ENCODE results near the gene RAB24. TPM values are rescaled to one million over a fixed set of nuclear protein-coding genes. Genes with fewer than 3 reads are reported as not detected.

The RAB24 gene
- total and polyA plus RNA-seq, 8 donors: 1.8 to 87.2 (median 22.2) TPM

DNA sequence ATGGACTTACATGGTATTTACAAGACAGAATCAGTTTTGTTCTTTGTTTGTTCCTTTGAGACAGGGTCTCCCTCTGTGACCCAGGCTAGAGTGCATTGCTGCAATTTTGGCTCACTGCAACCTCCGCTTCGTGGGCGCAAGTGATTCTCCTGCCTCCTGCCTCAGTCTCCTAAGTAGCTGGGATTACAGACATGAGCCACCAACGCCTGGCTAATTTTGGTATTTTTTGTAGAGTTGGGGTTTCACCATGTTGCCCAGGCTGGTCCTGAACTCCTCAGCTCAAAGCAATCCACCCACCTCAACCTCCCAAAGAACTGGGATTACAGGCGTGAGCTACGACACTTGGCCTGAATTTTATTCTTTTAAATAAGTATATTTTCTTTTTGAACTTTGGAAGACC is 27.6 kb downstream of the RAB24 start:
- Histone ChIP-seq H3K9me3 (no peaks in the 10 kb centered on the region), H3K36me3 (peaks cover 23 to 92% (median 87%) of the 10 kb centered on the region in 4 donors), H3K4me1 (peaks cover 0 to 17% (median 0%) of the 10 kb centered on the region in 4 donors), H3K4me3 (no peak overlapping the region), H3K27ac (no peak overlapping the region), H3K27me3 (no peaks in the 10 kb centered on the region)
- TF ChIP-seq, protein P1, sequence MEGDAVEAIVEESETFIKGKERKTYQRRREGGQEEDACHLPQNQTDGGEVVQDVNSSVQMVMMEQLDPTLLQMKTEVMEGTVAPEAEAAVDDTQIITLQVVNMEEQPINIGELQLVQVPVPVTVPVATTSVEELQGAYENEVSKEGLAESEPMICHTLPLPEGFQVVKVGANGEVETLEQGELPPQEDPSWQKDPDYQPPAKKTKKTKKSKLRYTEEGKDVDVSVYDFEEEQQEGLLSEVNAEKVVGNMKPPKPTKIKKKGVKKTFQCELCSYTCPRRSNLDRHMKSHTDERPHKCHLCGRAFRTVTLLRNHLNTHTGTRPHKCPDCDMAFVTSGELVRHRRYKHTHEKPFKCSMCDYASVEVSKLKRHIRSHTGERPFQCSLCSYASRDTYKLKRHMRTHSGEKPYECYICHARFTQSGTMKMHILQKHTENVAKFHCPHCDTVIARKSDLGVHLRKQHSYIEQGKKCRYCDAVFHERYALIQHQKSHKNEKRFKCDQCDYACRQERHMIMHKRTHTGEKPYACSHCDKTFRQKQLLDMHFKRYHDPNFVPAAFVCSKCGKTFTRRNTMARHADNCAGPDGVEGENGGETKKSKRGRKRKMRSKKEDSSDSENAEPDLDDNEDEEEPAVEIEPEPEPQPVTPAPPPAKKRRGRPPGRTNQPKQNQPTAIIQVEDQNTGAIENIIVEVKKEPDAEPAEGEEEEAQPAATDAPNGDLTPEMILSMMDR (IDR thresholded peaks at IDR 0.05): no peak
- TF ChIP-seq POLR2AphosphoS5 (IDR thresholded peaks at IDR 0.05) (no peak), EP300 (IDR thresholded peaks at IDR 0.05) (no peak), POLR2A (IDR thresholded peaks at IDR 0.05) (no peak)
- intact Hi-C loops (cut with DNase I; ENCODE audit: low total_unique reads): no loop called here
- DNase-seq: no peak
- WGBS, 5 donors: 80 to 98% (median 92%) methylated on average over 6 of the region's 6 CpGs

DNA sequence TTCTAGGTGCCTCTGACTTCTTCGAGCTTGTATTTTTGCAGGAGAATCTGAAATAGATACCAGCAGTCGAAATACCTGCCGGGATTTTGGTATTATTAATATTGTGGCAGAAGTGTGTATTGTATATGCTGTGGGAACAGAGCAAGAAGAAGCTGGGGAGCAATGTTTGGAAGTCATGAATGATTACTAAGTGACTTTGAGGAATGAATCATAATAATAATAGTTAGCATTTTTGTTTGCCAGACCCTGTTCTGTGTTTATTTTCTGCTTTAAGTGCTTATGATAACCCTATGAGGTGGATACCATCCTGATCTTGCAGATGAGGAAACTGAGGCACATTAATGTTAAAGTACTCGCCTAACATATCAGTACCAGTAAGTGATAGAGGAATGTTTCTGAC is 32.4 kb downstream of the RAB24 start:
- intact Hi-C loops (cut with DNase I; ENCODE audit: low total_unique reads): no loop called here
- TF ChIP-seq POLR2AphosphoS5 (IDR thresholded peaks at IDR 0.05): no peak
- TF ChIP-seq POLR2A (IDR thresholded peaks at IDR 0.05): no peak
- TF ChIP-seq, protein P1 (IDR thresholded peaks at IDR 0.05): no peak
- no peak for TF ChIP-seq EP300 (IDR thresholded peaks at IDR 0.05)
- DNase-seq: no peak
- Histone ChIP-seq H3K27me3 (no peaks in the 10 kb centered on the region), H3K9me3 (no peaks in the 10 kb centered on the region), H3K27ac (no peak overlapping the region), H3K36me3 (peaks cover 47 to 96% (median 91%) of the 10 kb centered on the region in 4 donors), H3K4me3 (no peak overlapping the region), H3K4me1 (peaks cover 0 to 32% (median 2%) of the 10 kb centered on the region in 4 donors)
- WGBS, 5 donors: 69 to 84% (median 80%) methylated on average over 4 of the region's 4 CpGs

DNA sequence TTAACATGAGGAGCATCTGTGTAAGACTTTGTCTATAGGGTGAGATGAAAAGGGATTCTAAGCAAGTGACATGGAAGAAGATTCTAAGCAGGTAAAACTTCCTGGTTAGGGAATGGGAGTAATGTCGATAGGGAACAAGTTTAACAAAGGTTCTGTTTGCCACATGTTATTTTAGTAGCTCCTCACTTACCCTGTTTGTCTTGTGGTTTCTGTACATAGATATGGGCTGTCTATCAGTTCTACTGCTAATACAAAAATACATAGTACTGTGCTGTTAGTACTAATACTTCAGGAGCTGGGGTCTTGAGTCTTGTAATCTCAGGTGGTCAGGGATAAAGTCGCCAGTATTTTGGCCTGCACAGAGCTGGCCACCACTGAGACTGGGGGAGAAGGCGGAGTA is 32.9 kb downstream of the RAB24 start:
- no peak for DNase-seq
- Histone ChIP-seq H3K27me3 (no peaks in the 10 kb centered on the region), H3K4me3 (no peak overlapping the region), H3K9me3 (no peaks in the 10 kb centered on the region), H3K27ac (no peak overlapping the region), H3K36me3 (peaks cover 45 to 96% (median 91%) of the 10 kb centered on the region in 4 donors), H3K4me1 (peaks cover 0 to 32% (median 2%) of the 10 kb centered on the region in 4 donors)
- WGBS, 5 donors: 56 to 76% (median 59%) methylated on average over 3 of the region's 3 CpGs
- intact Hi-C loops (cut with DNase I; ENCODE audit: low total_unique reads): no loop called here
- TF ChIP-seq, protein P1 (IDR thresholded peaks at IDR 0.05): no peak
- no peak for TF ChIP-seq POLR2AphosphoS5 (IDR thresholded peaks at IDR 0.05)
- TF ChIP-seq EP300 (IDR thresholded peaks at IDR 0.05): no peak
- TF ChIP-seq POLR2A (IDR thresholded peaks at IDR 0.05): no peak

DNA sequence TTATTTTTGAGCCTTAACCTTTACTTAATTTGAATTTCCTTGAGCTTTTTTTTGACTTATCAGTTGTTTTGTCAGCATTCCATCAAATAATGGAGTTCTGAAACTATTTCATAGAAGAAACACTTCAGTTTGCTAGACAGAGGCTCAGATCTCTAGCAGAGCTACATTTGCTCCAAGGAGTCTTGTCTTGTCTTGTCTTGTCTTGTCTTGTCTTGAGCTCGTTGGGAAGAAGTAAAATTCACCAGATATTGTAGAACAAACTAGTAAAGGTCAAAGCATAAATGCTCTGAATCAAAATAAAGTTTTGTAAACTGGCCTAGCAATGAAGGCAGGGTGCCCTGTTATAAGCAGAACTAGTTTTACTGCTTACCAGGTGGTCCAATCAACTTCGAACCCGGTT is 33.5 kb downstream of the RAB24 start:
- no peaks in the 10 kb centered on the region for H3K27me3 ChIP-seq
- DNase-seq: no peak
- 82 to 88% (median 84%) methylated on average over 3 of the region's 3 CpGs for WGBS, 5 donors
- H3K36me3 ChIP-seq: peaks cover 43 to 95% (median 91%) of the 10 kb centered on the region in 4 donors
- H3K4me3 ChIP-seq: no peak overlapping the region
- H3K4me1 ChIP-seq: peaks cover 0 to 32% (median 5%) of the 10 kb centered on the region in 4 donors
- H3K27ac ChIP-seq: no peak overlapping the region
- TF ChIP-seq, protein P1 (IDR thresholded peaks at IDR 0.05): no peak
- no peak for TF ChIP-seq EP300 (IDR thresholded peaks at IDR 0.05)
- no peak for TF ChIP-seq POLR2A (IDR thresholded peaks at IDR 0.05)
- no peak for TF ChIP-seq POLR2AphosphoS5 (IDR thresholded peaks at IDR 0.05)
- intact Hi-C loops (cut with DNase I; ENCODE audit: low total_unique reads): no loop called here
- no peaks in the 10 kb centered on the region for H3K9me3 ChIP-seq

Data from stomach (tissue), 9 donors.